B cell (primary cell): Measurements from ENCODE around the gene SLC25A21.

Experiments used
- CTCF ChIP-seq: fragments of 200-600 bp; IDR thresholded peaks from one replicate; pipeline ENCODE4 v1.8.0; 2022; ENCODE audit warnings: antibody characterized with exemption, mild to moderate bottlenecking
- EZH2 ChIP-seq: IDR thresholded peaks from 2 replicates; pipeline ENCODE4 v1.6.1; 2012; ENCODE audit warnings: borderline replicate concordance, low read depth, mild to moderate bottlenecking, moderate library complexity, low read length; ENCODE audit not compliant: insufficient read depth, poor library complexity, severe bottlenecking

DNA sequence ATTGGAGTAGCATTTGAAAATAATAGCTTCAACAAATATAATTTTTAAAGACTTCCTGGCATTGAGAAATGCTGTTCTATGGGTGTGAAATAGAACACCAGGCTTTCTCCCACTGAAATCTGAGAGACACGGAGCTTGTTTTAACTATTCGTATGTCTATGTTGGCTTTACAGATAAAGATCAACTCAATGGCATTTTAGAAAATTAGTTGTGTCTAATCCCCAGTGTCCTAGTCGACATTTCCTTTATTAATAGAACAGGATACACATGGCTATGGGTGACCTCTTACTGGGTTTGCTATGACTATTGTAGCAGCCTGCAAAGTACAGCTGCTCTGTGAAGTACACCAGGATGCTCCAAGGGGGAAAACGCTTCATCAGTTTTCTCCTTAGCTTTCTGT is 159.3 kb downstream of the SLC25A21 start:
- TF ChIP-seq CTCF, result no peak
- no peak for TF ChIP-seq EZH2
